ENCODE results near the gene TMEM63A.
"Not testable (repeated sequence)": the region's sequence is repeated elsewhere in the genome, so short reads cannot be mapped to it uniquely, and the experiment has no call there.

The TMEM63A gene

GRCh38 chr1:225908773-225909172 lies 26.6 kb upstream of the TMEM63A start:
- DNase-seq (ENCODE audit: low read depth in 2 of 2): no peak

- no peak for DNase-seq (ENCODE audit: low read depth in 2 of 2)
Observed at GRCh38 chr1:225908013-225908640, 25.9 kb upstream of the TMEM63A start.

- DNase-seq (ENCODE audit: low read depth in 2 of 2): no peak
Observed at GRCh38 chr1:225907341-225907740, 25.2 kb upstream of the TMEM63A start.

GRCh38 chr1:225906467-225906866 lies 24.3 kb upstream of the TMEM63A start:
- DNase-seq (ENCODE audit: low read depth in 2 of 2): no peak

- DNase-seq (ENCODE audit: low read depth in 2 of 2): no peak
Observed at GRCh38 chr1:225903623-225904022, 21.4 kb upstream of the TMEM63A start.

GRCh38 chr1:225899044-225899925 lies 17.1 kb upstream of the TMEM63A start:
- DNase-seq (ENCODE audit: low read depth in 2 of 2): no peak

GRCh38 chr1:225897595-225898514 lies 15.7 kb upstream of the TMEM63A start:
- no peak for DNase-seq (ENCODE audit: low read depth in 2 of 2)

- DNase-seq (ENCODE audit: low read depth in 2 of 2): peak in 1 of 2 donors; percentile 54
Observed at GRCh38 chr1:225896937-225897549, 14.9 kb upstream of the TMEM63A start.

GRCh38 chr1:225896494-225896893 lies 14.3 kb upstream of the TMEM63A start:
- DNase-seq (ENCODE audit: low read depth in 2 of 2): no peak

- DNase-seq (ENCODE audit: low read depth in 2 of 2): no peak
Observed at GRCh38 chr1:225892307-225892706, 10.1 kb upstream of the TMEM63A start.

- no peak for DNase-seq (ENCODE audit: low read depth in 2 of 2)
Observed at GRCh38 chr1:225891229-225891972, 9.2 kb upstream of the TMEM63A start.

- DNase-seq (ENCODE audit: low read depth in 2 of 2): no peak
Observed at GRCh38 chr1:225890346-225891228, 8.4 kb upstream of the TMEM63A start.

- DNase-seq (ENCODE audit: low read depth in 2 of 2): no peak
Observed at GRCh38 chr1:225889743-225890142, 7.6 kb upstream of the TMEM63A start.

GRCh38 chr1:225888898-225889601 lies 6.9 kb upstream of the TMEM63A start, which contains the start of gene LEFTY1:
Gene LEFTY1, minus strand, starts transcription at chr1:225889146. Its CDS starts 80 bp downstream, at chr1:225889066.
- DNase-seq (ENCODE audit: low read depth in 2 of 2): no peak

- DNase-seq (ENCODE audit: low read depth in 2 of 2): no peak
Observed at GRCh38 chr1:225888289-225888897, 6.2 kb upstream of the TMEM63A start.

- DNase-seq (ENCODE audit: low read depth in 2 of 2): not testable (repeated sequence)
Observed at GRCh38 chr1:225887554-225888288, 5.5 kb upstream of the TMEM63A start.

GRCh38 chr1:225887030-225887314 lies 4.8 kb upstream of the TMEM63A start:
- no peak for DNase-seq (ENCODE audit: low read depth in 2 of 2)
